HEK293 (cell line): ENCODE measurements around the gene DRC3.
A peak's percentile ranks its signal among the peaks of the same experiment; 100 is the strongest.

Experiments used
- CTCF ChIA-PET: fragments of 350-600 bp; formaldehyde crosslinking; extraction: SDS; loops from one replicate; lab custom pipeline; 2021; ENCODE audit warnings: antibody characterized with exemption; lab: Yijun Ruan, JAX
- POLR2A ChIA-PET: fragments of 300-600 bp; formaldehyde crosslinking; extraction: SDS; loops from one replicate; lab custom pipeline; 2020; ENCODE audit warnings: antibody characterized with exemption, inconsistent platforms; lab: Yijun Ruan, JAX
- H3K27ac ChIP-seq: fragments of 200-500 bp; sonication (Bioruptor generic); 2 replicates; pipeline ENCODE4 v1.5.1; 2014; ENCODE audit warnings: low read depth, low read length, control low read depth, inconsistent platforms; ENCODE audit errors: extremely low read depth
- H3K36me3 ChIP-seq, 2 experiments: fragments of 200-500 bp in 1 of 2; sonication (Bioruptor generic) in 1 of 2; 1 replicate in 1 of 2; 2 replicates in 1 of 2; pipeline ENCODE4 v1.5.1; 2014 to 2017; ENCODE audit warnings: inconsistent platforms in 2 of 2, low read length in 2 of 2; ENCODE audit not compliant: control insufficient read depth in 2 of 2, insufficient read depth in 1 of 2
- H3K4me1 ChIP-seq: fragments of 200-500 bp; sonication (Bioruptor generic); 2 replicates; pipeline ENCODE4 v1.5.1; 2014; ENCODE audit warnings: mild to moderate bottlenecking, low read length, inconsistent platforms; ENCODE audit not compliant: control insufficient read depth, insufficient read depth
- H3K4me3 ChIP-seq: 2 replicates; pipeline ENCODE4 v1.5.1; 2011; ENCODE audit warnings: low read depth, mild to moderate bottlenecking, control low read depth, low read length, moderate library complexity
- H3K9me3 ChIP-seq: fragments of 200-500 bp; sonication (Bioruptor generic); 2 replicates; pipeline ENCODE4 v1.5.1; 2014; ENCODE audit warnings: low read depth, low read length, inconsistent platforms; ENCODE audit not compliant: control insufficient read depth, insufficient read depth
- GLIS2 ChIP-seq: fragments of 450-650 bp; formaldehyde crosslinking; IDR thresholded peaks from 2 replicates; pipeline ENCODE4 v1.5.1; 2016; ENCODE audit warnings: missing biosample characterization, missing genetic modification characterization
- PATZ1 ChIP-seq: fragments of 450-650 bp; formaldehyde crosslinking; IDR thresholded peaks from 2 replicates; pipeline ENCODE4 v1.5.1; 2016; ENCODE audit warnings: missing biosample characterization, missing genetic modification characterization
- PRDM10 ChIP-seq: fragments of 450-650 bp; formaldehyde crosslinking; IDR thresholded peaks from 2 replicates; pipeline ENCODE4 v1.5.1; 2016; ENCODE audit warnings: missing biosample characterization, missing genetic modification characterization
- SCRT2 ChIP-seq: fragments of 450-650 bp; formaldehyde crosslinking; IDR thresholded peaks from 2 replicates; pipeline ENCODE4 v1.5.1; 2016; ENCODE audit warnings: missing biosample characterization, missing genetic modification characterization
- ZBTB17 ChIP-seq: fragments of 450-650 bp; formaldehyde crosslinking; IDR thresholded peaks from 2 replicates; pipeline ENCODE4 v1.5.1; 2016; ENCODE audit warnings: missing biosample characterization, missing genetic modification characterization
- ZBTB20 ChIP-seq: fragments of 450-650 bp; formaldehyde crosslinking; IDR thresholded peaks from 2 replicates; pipeline ENCODE4 v1.5.1; 2016; ENCODE audit warnings: missing biosample characterization, missing genetic modification characterization
- ZFP69B ChIP-seq: fragments of 450-650 bp; formaldehyde crosslinking; IDR thresholded peaks from 2 replicates; pipeline ENCODE4 v1.5.1; 2016; ENCODE audit warnings: missing biosample characterization, missing genetic modification characterization
- ZIC2 ChIP-seq: fragments of 450-650 bp; formaldehyde crosslinking; IDR thresholded peaks from 2 replicates; pipeline ENCODE4 v1.5.1; 2016; ENCODE audit warnings: missing biosample characterization, missing genetic modification characterization
- ZNF157 ChIP-seq: fragments of 450-650 bp; formaldehyde crosslinking; IDR thresholded peaks from 2 replicates; pipeline ENCODE4 v1.5.1; 2016; ENCODE audit warnings: missing biosample characterization, missing genetic modification characterization
- ZNF26 ChIP-seq: fragments of 450-650 bp; formaldehyde crosslinking; IDR thresholded peaks from 2 replicates; pipeline ENCODE4 v1.5.1; 2016; ENCODE audit warnings: missing biosample characterization, missing genetic modification characterization
- ZNF311 ChIP-seq: fragments of 450-650 bp; formaldehyde crosslinking; IDR thresholded peaks from 2 replicates; pipeline ENCODE4 v1.5.1; 2017; ENCODE audit warnings: missing biosample characterization, missing genetic modification characterization, borderline replicate concordance
- ZNF335 ChIP-seq: fragments of 450-650 bp; formaldehyde crosslinking; conservative IDR thresholded peaks from 2 replicates; pipeline ENCODE4 v1.5.1; 2016; ENCODE audit warnings: missing biosample characterization, missing genetic modification characterization
- ZNF394 ChIP-seq: fragments of 450-650 bp; formaldehyde crosslinking; IDR thresholded peaks from 2 replicates; pipeline ENCODE4 v1.5.1; 2016; ENCODE audit warnings: missing biosample characterization, missing genetic modification characterization, mild to moderate bottlenecking, moderate library complexity, borderline replicate concordance
- ZNF433 ChIP-seq: fragments of 450-650 bp; formaldehyde crosslinking; IDR thresholded peaks from 2 replicates; pipeline ENCODE4 v1.5.1; 2016; ENCODE audit warnings: missing biosample characterization, missing genetic modification characterization, low read depth
- ZNF549 ChIP-seq: fragments of 450-650 bp; IDR thresholded peaks from 2 replicates; pipeline ENCODE4 v1.5.1; 2018; ENCODE audit warnings: missing biosample characterization, missing genetic modification characterization, mild to moderate bottlenecking, inconsistent platforms, moderate library complexity
- ZSCAN16 ChIP-seq: fragments of 450-650 bp; formaldehyde crosslinking; IDR thresholded peaks from 2 replicates; pipeline ENCODE4 v1.5.1; 2016; ENCODE audit warnings: missing biosample characterization, missing genetic modification characterization

The DRC3 gene

GRCh38 chr17:18040261-18040858 is 67.7 kb downstream of the DRC3 start:
- no peaks in the 10 kb centered on the region for H3K9me3 ChIP-seq
- CTCF ChIA-PET: interaction anchor here (0.6 to 1.1 kb wide), 2 partner anchors 28 to 1969 kb away, joined by 3 to 4 read pairs; no protein-coding TSS in a partner anchor
- H3K4me1 ChIP-seq: peaks cover 25% of the 10 kb centered on the region
- POLR2A ChIA-PET: interaction anchor here (1.0 kb wide), 1 partner anchor 449 kb away, joined by 3 read pairs; the partner anchor contains the start of gene PEMT
- peak overlapping the region; percentile 83; the same call in 1 of the 2 replicates for H3K27ac ChIP-seq
- H3K36me3 ChIP-seq: peaks cover 5 to 16% of the 10 kb centered on the region in 2 experiments
- peak overlapping the region; percentile 90 for H3K4me3 ChIP-seq
- peak; percentile 86 for TF ChIP-seq ZBTB20 (tag by site-specific recombination)
- TF ChIP-seq ZNF433: no peak
- TF ChIP-seq ZSCAN16 (tag by site-specific recombination): no peak
- no peak for TF ChIP-seq ZNF549 (tag by site-specific recombination)
- peak; percentile 19; the same call in 1 of the 2 replicates for TF ChIP-seq ZFP69B
- 0 out of 2 replicates have a peak, but pooled peaks have one; percentile 15 for TF ChIP-seq PATZ1
- peak; percentile 30; the same call in 1 of the 2 replicates for TF ChIP-seq ZBTB17 (tag by site-specific recombination)
- TF ChIP-seq GLIS2 (tag by site-specific recombination): peak; percentile 75
- TF ChIP-seq ZNF394 (tag by site-specific recombination): peak; percentile 92
- TF ChIP-seq PRDM10 (tag by site-specific recombination): 0 out of 2 replicates have a peak, but pooled peaks have one; percentile 48
- peak; percentile 65 for TF ChIP-seq ZNF335 (tag by site-specific recombination)
- TF ChIP-seq ZNF26 (tag by site-specific recombination): no peak
- no peak for TF ChIP-seq ZNF311

GRCh38 chr17:18041776-18042175 is 69.1 kb downstream of the DRC3 start:
- Histone ChIP-seq H3K27ac (no peak overlapping the region), H3K9me3 (no peaks in the 10 kb centered on the region), H3K4me3 (no peak overlapping the region), H3K4me1 (peaks cover 25% of the 10 kb centered on the region), H3K36me3 (peaks cover 19 to 27% of the 10 kb centered on the region in 2 experiments)
- ChIA-PET POLR2A (no interaction called here), CTCF (interaction anchor here (0.6 to 1.1 kb wide), 3 partner anchors 24 to 122 kb away, joined by 3 to 5 read pairs (median 4); no protein-coding TSS in a partner anchor)
- TF ChIP-seq SCRT2 (tag by site-specific recombination) (no peak), ZIC2 (no peak), ZBTB17 (tag by site-specific recombination) (peak; percentile 35; the same call in 1 of the 2 replicates), ZNF157 (tag by site-specific recombination) (no peak)
